ENCODE data around the gene TPST1. TPM values are rescaled to one million over a fixed set of nuclear protein-coding genes. Genes with fewer than 3 reads are reported as not detected.
"Not testable (repeated sequence)": the region's sequence is repeated elsewhere in the genome, so short reads cannot be mapped to it uniquely, and the experiment has no call there.

TPST1 gene
- total RNA-seq, 4 donors from 2014 or later, result 31.9 to 38.3 (median 36.8) TPM

DNA sequence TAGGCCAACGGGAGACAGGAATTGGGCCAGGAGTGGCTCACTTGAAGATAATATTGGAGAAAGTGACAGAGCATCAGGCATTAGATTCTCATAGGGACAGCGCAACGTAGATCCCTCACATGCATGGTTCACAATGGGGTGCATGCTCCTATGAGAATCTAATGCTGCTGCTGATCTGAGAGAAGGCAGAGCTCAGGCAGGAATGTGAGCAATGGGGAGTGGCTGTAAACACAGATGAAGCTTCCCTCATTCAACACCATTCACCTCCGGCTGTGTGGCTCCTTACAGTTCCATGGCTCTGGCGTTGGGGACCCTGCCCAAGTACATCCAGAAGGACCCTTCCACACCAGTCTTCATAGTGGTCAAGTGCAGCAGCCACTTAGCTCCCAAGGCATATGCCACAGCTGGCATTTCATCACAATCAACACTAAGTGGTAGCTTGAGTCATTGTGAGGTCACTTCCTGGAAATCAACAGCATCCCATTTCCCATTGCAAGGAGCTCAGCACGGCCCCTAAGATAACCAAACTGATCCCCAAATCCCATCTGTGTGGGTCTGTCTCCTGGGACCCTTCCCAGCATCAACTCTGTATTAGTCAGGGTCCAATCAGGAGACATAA, 174.5 kb downstream of the TPST1 start:
- H3K4me3 ChIP-seq, result no peak overlapping the region
- 95 to 98% methylated on average over 6 of the region's 6 CpGs for WGBS, 2 donors
- TF ChIP-seq POLR2A (IDR thresholded peaks at IDR 0.05), result no peak
- TF ChIP-seq EP300 (IDR thresholded peaks at IDR 0.05), result no peak
- TF ChIP-seq, protein P1, sequence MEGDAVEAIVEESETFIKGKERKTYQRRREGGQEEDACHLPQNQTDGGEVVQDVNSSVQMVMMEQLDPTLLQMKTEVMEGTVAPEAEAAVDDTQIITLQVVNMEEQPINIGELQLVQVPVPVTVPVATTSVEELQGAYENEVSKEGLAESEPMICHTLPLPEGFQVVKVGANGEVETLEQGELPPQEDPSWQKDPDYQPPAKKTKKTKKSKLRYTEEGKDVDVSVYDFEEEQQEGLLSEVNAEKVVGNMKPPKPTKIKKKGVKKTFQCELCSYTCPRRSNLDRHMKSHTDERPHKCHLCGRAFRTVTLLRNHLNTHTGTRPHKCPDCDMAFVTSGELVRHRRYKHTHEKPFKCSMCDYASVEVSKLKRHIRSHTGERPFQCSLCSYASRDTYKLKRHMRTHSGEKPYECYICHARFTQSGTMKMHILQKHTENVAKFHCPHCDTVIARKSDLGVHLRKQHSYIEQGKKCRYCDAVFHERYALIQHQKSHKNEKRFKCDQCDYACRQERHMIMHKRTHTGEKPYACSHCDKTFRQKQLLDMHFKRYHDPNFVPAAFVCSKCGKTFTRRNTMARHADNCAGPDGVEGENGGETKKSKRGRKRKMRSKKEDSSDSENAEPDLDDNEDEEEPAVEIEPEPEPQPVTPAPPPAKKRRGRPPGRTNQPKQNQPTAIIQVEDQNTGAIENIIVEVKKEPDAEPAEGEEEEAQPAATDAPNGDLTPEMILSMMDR (IDR thresholded peaks at IDR 0.05), result no peak

DNA sequence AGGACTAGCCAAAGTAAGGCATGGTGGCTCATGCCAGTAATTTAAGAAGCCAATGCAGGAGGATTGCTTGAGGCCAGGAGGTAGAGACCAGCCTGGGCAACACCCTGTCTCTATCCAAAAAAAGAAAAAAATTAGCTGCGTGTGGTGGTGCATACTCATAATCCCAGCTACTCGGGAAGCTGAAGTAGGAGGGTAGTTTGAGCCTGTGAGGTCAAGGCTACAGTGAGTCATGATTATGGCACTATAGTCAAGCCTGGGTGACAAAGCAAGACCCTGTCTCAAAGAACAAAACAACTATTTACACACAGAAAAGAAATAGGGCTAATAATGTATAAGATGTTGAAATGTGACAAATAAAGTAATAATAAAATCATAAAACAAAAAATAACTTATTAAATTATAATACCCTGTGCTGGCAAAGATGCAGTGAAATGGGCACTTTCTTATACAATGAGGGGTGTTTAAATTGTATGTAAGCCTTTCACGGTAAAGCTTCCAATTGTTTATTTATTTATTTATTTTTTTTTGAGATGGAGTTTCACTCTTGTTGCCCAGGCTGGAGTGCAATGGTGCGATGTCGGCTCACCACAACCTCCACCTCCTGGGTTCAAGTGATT, 175.2 kb downstream of the TPST1 start:
- 83 to 85% methylated on average over 4 to 5 of the region's 5 CpGs for WGBS, 2 donors
- H3K9me3 ChIP-seq, result peaks cover 0 to 17% (median 0%) of the 10 kb centered on the region in 4 donors
- no peak overlapping the region for H3K4me3 ChIP-seq
- TF ChIP-seq, protein P1 (IDR thresholded peaks at IDR 0.05), result no peak
- no peak for TF ChIP-seq POLR2A (IDR thresholded peaks at IDR 0.05)
- TF ChIP-seq EP300 (IDR thresholded peaks at IDR 0.05), result no peak
- peaks cover 3 to 71% (median 11%) of the 10 kb centered on the region in 3 donors for H3K36me3 ChIP-seq
- no peak for DNase-seq (ENCODE audit: low spot score in 2 of 2)
- H3K4me1 ChIP-seq, result no peaks in the 10 kb centered on the region
- H3K27me3 ChIP-seq, result no peaks in the 10 kb centered on the region
- no peak overlapping the region for H3K27ac ChIP-seq

More for the DNA sequence above, 174.5 kb downstream of the TPST1 start:
- Histone ChIP-seq H3K9me3 (peaks cover 0 to 17% (median 0%) of the 10 kb centered on the region in 4 donors), H3K27ac (no peak overlapping the region), H3K4me1 (no peaks in the 10 kb centered on the region), H3K27me3 (no peaks in the 10 kb centered on the region), H3K36me3 (peaks cover 3 to 71% (median 11%) of the 10 kb centered on the region in 3 donors)
- no peak for DNase-seq (ENCODE audit: low spot score in 2 of 2)

- not testable (repeated sequence) for H3K27me3 ChIP-seq; H3K4me1 ChIP-seq; H3K4me3 ChIP-seq; DNase-seq (ENCODE audit: low spot score in 2 of 2); H3K27ac ChIP-seq
- H3K9me3 ChIP-seq, result peaks cover 0 to 17% (median 0%) of the 10 kb centered on the region in 4 donors
- WGBS, 2 donors, result 88 to 90% methylated on average over 8 of the region's 8 CpGs
- peaks cover 3 to 58% (median 11%) of the 10 kb centered on the region in 3 donors for H3K36me3 ChIP-seq
These were observed 177.2 kb downstream of the TPST1 start for GRCh38 chr7:66382182-66382923.

- not testable (repeated sequence) for H3K27me3 ChIP-seq; H3K4me1 ChIP-seq; H3K9me3 ChIP-seq; H3K4me3 ChIP-seq; H3K27ac ChIP-seq; DNase-seq (ENCODE audit: low spot score in 2 of 2)
- 52 to 58% methylated on average over 5 of the region's 5 CpGs for WGBS, 2 donors
- peaks cover 0 to 39% (median 0%) of the 10 kb centered on the region in 3 donors for H3K36me3 ChIP-seq
These were observed 180.2 kb downstream of the TPST1 start for GRCh38 chr7:66385191-66385905.

GRCh38 chr7:66395128-66395571, 190.0 kb downstream of the TPST1 start:
- not testable (repeated sequence) for H3K27me3 ChIP-seq; H3K27ac ChIP-seq; H3K4me3 ChIP-seq; DNase-seq (ENCODE audit: low spot score in 2 of 2); H3K9me3 ChIP-seq; H3K4me1 ChIP-seq
- peaks cover 0 to 41% (median 0%) of the 10 kb centered on the region in 3 donors for H3K36me3 ChIP-seq
- 62 to 66% methylated on average over 3 of the region's 3 CpGs for WGBS, 2 donors

- peaks cover 0 to 45% (median 0%) of the 10 kb centered on the region in 3 donors for H3K36me3 ChIP-seq
- H3K27me3 ChIP-seq; H3K4me1 ChIP-seq; H3K4me3 ChIP-seq; H3K27ac ChIP-seq; DNase-seq (ENCODE audit: low spot score in 2 of 2); H3K9me3 ChIP-seq: not testable (repeated sequence)
- WGBS, 2 donors, result 85 to 97% methylated on average over 3 of the region's 3 CpGs
These were observed 190.9 kb downstream of the TPST1 start for GRCh38 chr7:66396052-66396451.

DNA sequence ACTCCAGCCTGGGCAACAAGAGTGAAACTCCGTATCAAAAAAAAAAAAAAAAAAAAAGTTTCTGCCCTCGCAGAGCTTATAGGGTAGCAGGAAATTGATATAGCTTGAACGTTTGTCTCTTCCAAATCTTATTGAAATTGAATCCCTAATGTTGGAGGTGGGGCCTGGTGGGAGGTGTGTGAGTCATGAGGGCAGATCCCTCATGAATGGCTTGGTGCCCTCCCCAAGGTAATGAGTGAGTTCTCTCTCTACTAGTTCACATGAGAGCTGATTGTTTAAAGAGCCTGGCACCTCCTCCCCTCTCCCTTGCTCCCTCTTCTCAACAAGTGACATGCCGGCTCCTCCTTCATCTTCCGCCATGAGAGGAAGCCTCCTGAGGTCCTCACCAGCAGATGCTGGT, 193.7 kb downstream of the TPST1 start:
- WGBS, 2 donors, result 76 to 86% methylated on average over 5 of the region's 5 CpGs
- peaks cover 0 to 65% (median 0%) of the 10 kb centered on the region in 3 donors for H3K36me3 ChIP-seq
- H3K9me3 ChIP-seq, result peaks cover 0 to 16% (median 0%) of the 10 kb centered on the region in 4 donors
- H3K4me1 ChIP-seq; H3K4me3 ChIP-seq; DNase-seq (ENCODE audit: low spot score in 2 of 2); H3K27me3 ChIP-seq; H3K27ac ChIP-seq: not testable (repeated sequence)
